Endothelial cell of umbilical vein (primary cell): ENCODE data around the gene JMJD7. TPM values are rescaled to one million over a fixed set of nuclear protein-coding genes. Genes with fewer than 3 reads are reported as not detected.
A peak's percentile ranks its signal among the peaks of the same experiment; 100 is the strongest.

ENCODE experiments used
- BruUV-seq: library from RNA; stranded (reverse); fragments of 400-500 nt; replicated peaks from 2 replicates; lab custom pipeline; 2021; lab: Mats Ljungman, UMichigan
- CTCF ChIA-PET: fragments of 300-600, 350-600 bp; sonication (Branson Sonifier 250); formaldehyde crosslinking; loops from one replicate; lab custom pipeline; 2021; ENCODE audit warnings: antibody characterized with exemption, inconsistent platforms; lab: Charles Lee
- POLR2A ChIA-PET: fragments of 300-600, 350-600 bp; sonication (Branson Sonifier 250); formaldehyde crosslinking; loops from one replicate; lab custom pipeline; 2021; ENCODE audit warnings: antibody characterized with exemption, inconsistent platforms; lab: Charles Lee
- DNase-seq: peaks from one replicate; pipeline ENCODE4 v3.0.0-alpha.2; 2011; ENCODE audit warnings: low read depth, low spot score
- FAIRE-seq: peaks from 2 replicates; lab custom pipeline; 2011; peaks lifted over from hg19 to GRCh38; lab: Jason Lieb, UNC
- H2AFZ ChIP-seq: 2 replicates; pipeline ENCODE4 v1.6.0; 2012; ENCODE audit warnings: low read depth, low read length, control low read depth, inconsistent platforms
- H3K27ac ChIP-seq: 2 replicates; pipeline ENCODE4 v1.5.1; 2011; ENCODE audit warnings: low read depth, mild to moderate bottlenecking, control low read depth, low read length, moderate library complexity; ENCODE audit not compliant: insufficient read depth
- H3K27me3 ChIP-seq, 2 experiments: 2 replicates each; pipeline versions ENCODE4 v1.6.0 to v1.6.1; 2011; ENCODE audit warnings: low read length in 2 of 2, mixed read lengths in 1 of 2; ENCODE audit not compliant: control insufficient read depth in 2 of 2, insufficient read depth in 2 of 2
- H3K36me3 ChIP-seq, 2 experiments: 2 replicates in 1 of 2; 3 replicates in 1 of 2; pipeline ENCODE4 v1.5.1; 2011; ENCODE audit warnings: low read length in 2 of 2, mild to moderate bottlenecking in 1 of 2, moderate library complexity in 1 of 2; ENCODE audit not compliant: control insufficient read depth in 2 of 2, insufficient read depth in 2 of 2; ENCODE audit errors: extremely low read depth in 1 of 2
- H3K4me1 ChIP-seq: 3 replicates; pipeline ENCODE4 v1.5.1; 2011; ENCODE audit warnings: mild to moderate bottlenecking, low read length; ENCODE audit not compliant: control insufficient read depth, insufficient read depth; ENCODE audit errors: extremely low read depth
- H3K4me2 ChIP-seq: 2 replicates; pipeline ENCODE4 v1.6.1; 2011; ENCODE audit warnings: low read length, control low read depth, mixed read lengths; ENCODE audit not compliant: insufficient read depth
- H3K4me3 ChIP-seq, 3 experiments: fragments of 200-600 bp in 1 of 3; sonication (generic), shearing (Covaris generic) in 1 of 3; replicated peaks in 1 of 3; 2 replicates each; pipeline ENCODE4 v1.5.1; 2011 to 2016; ENCODE audit warnings: control low read depth in 3 of 3, low read length in 3 of 3, mild to moderate bottlenecking in 2 of 3, inconsistent platforms in 1 of 3, low read depth in 1 of 3, moderate library complexity in 1 of 3; ENCODE audit not compliant: insufficient read depth in 1 of 3
- H3K79me2 ChIP-seq: 2 replicates; pipeline ENCODE4 v1.6.0; 2012; ENCODE audit warnings: low read length, inconsistent platforms; ENCODE audit not compliant: control insufficient read depth, insufficient read depth
- H3K9ac ChIP-seq: replicated peaks from 2 replicates; pipeline ENCODE3; 2011; ENCODE audit warnings: low read length, control low read depth; ENCODE audit not compliant: insufficient read depth; ENCODE audit errors: extremely low read depth
- H3K9me1 ChIP-seq: replicated peaks from 3 replicates; pipeline ENCODE4 v1.6.0; 2011; ENCODE audit warnings: mild to moderate bottlenecking, low read length; ENCODE audit not compliant: control insufficient read depth, insufficient read depth; ENCODE audit errors: extremely low read depth
- H3K9me3 ChIP-seq: replicated peaks from 2 replicates; pipeline ENCODE4 v1.5.1; 2012; ENCODE audit warnings: low read length, inconsistent platforms; ENCODE audit not compliant: control insufficient read depth, insufficient read depth
- H4K20me1 ChIP-seq: replicated peaks from 2 replicates; pipeline ENCODE3; 2011; ENCODE audit warnings: mild to moderate bottlenecking, low read length; ENCODE audit not compliant: control insufficient read depth, insufficient read depth; ENCODE audit errors: extremely low read depth
- EZH2 ChIP-seq: IDR thresholded peaks from 2 replicates; pipeline ENCODE4 v1.6.1; 2012; ENCODE audit warnings: borderline replicate concordance, low read depth, mild to moderate bottlenecking, moderate library complexity, low read length, inconsistent platforms; ENCODE audit not compliant: severe bottlenecking
- FOS ChIP-seq: IDR thresholded peaks from 2 replicates; pipeline ENCODE4 v1.6.1; 2011; ENCODE audit warnings: mild to moderate bottlenecking, low read length, moderate library complexity, borderline replicate concordance; ENCODE audit not compliant: insufficient read depth
- GATA2 ChIP-seq: IDR thresholded peaks from 2 replicates; pipeline ENCODE4 v1.7.0; 2011; ENCODE audit warnings: low read depth, mild to moderate bottlenecking, moderate library complexity, mixed read lengths, low read length; ENCODE audit not compliant: insufficient read length, insufficient read depth
- JUN ChIP-seq: IDR thresholded peaks from 2 replicates; pipeline ENCODE4 v1.6.1; 2011; ENCODE audit warnings: borderline replicate concordance, low read depth; ENCODE audit not compliant: insufficient read length, insufficient read depth
- MYC ChIP-seq: IDR thresholded peaks from one replicate; pipeline ENCODE4 v1.6.1; 2011; ENCODE audit warnings: mild to moderate bottlenecking, low read depth, low read length
- POLR2AphosphoS5 ChIP-seq: IDR thresholded peaks from 2 replicates; pipeline ENCODE4 v1.6.1; 2012; ENCODE audit warnings: low read depth, mild to moderate bottlenecking, control low read depth, low read length, moderate library complexity; ENCODE audit not compliant: insufficient read depth
- dilution Hi-C: fragments of 300-500 bp; cut with MboI; formaldehyde crosslinking; loops from one replicate; pipeline ENCODE4 v1.15.0; 2019; ENCODE audit warnings: low sequenced_read_pairs; ENCODE audit not compliant: extremely low pct_ligation_motif_present
- intact Hi-C: fragments of 100-400 bp; cut with micrococcal nuclease; formaldehyde crosslinking; loops from one replicate; pipeline ENCODE4 v1.10.0; 2022
- polyA plus RNA-seq, 4 experiments: library from polyadenylated mRNA; depleted of rRNA in 3 of 4; stranded (reverse) in 3 of 4; unstranded in 1 of 4; fragments of >200 nt; gene quantifications; 2 replicates each; pipeline versions ENCODE4 v1.2.1 to v1.2.3, GENCODE V29; 2011 to 2012; ENCODE audit warnings: missing spikeins in 1 of 4
- total RNA-seq: library from RNA; stranded (reverse); gene quantifications from 2 replicates; pipeline ENCODE4 v1.2.3, GENCODE V29; 2021
- TF ChIP-seq, protein P1 (sequence below): IDR thresholded peaks from 2 replicates; pipeline ENCODE4 v1.6.1; 2011; ENCODE audit not compliant: insufficient read depth, insufficient read length
- TF ChIP-seq, protein P2 (sequence below), 2 donors: IDR thresholded peaks; 1 replicate in 1 of 2; 2 replicates in 1 of 2; pipeline ENCODE4 v1.5.1; 2011; ENCODE audit warnings: low read length in 2 of 2, mild to moderate bottlenecking in 2 of 2, moderate library complexity in 2 of 2, control low read depth in 1 of 2, inconsistent platforms in 1 of 2, low read depth in 1 of 2; ENCODE audit not compliant: insufficient read depth in 1 of 2; ENCODE audit errors: extremely low read depth in 1 of 2

JMJD7 gene
- total and polyA plus RNA-seq, 2 donors (not counting 3 experiments of a cell fraction or from before 2014, with no cell fraction given) = 7.3 to 11.4 TPM

- BruUV-seq = no TSS peak
- H3K4me2 ChIP-seq = no peak overlapping the region
- peaks cover 44% of the 10 kb centered on the region for H3K4me1 ChIP-seq
- no peak overlapping the region for H3K4me3 ChIP-seq
- no peak overlapping the region for H2AFZ ChIP-seq
- H3K9me1 ChIP-seq = no peaks in the 10 kb centered on the region
- dilution Hi-C loops = no loop called here
- no peak for DNase-seq
- peaks cover 71% of the 10 kb centered on the region for H3K79me2 ChIP-seq
- H3K36me3 ChIP-seq = no peaks in the 10 kb centered on the region
- intact Hi-C loops = no loop called here
- CTCF ChIA-PET = interaction anchor here (0.7 to 10.8 kb wide), 5 partner anchors 13 to 186 kb away, joined by 3 to 219 read pairs (median 5); partner anchors contain the start of gene MAPKBP1
- FAIRE-seq = no peak
- no peaks in the 10 kb centered on the region for H3K27me3 ChIP-seq
- TF ChIP-seq FOS = no peak
- POLR2A ChIA-PET = interaction anchor here (1.0 kb wide), 1 partner anchor 11 kb away, joined by 4 read pairs; no protein-coding TSS in a partner anchor
- no peaks in the 10 kb centered on the region for H4K20me1 ChIP-seq
- H3K27ac ChIP-seq = peak overlapping the region; percentile 93
- no peaks in the 10 kb centered on the region for H3K9me3 ChIP-seq
- H3K9ac ChIP-seq = peak overlapping the region; percentile 10
Observed at GRCh38 chr15:41789236-41789635, 38.7 kb upstream of the JMJD7 start.

- dilution Hi-C loops = no loop called here
Observed at GRCh38 chr15:41789662-41790061, 38.2 kb upstream of the JMJD7 start.

More at GRCh38 chr15:41789662-41790061, 38.2 kb upstream of the JMJD7 start:
- H4K20me1 ChIP-seq = no peaks in the 10 kb centered on the region
- no peaks in the 10 kb centered on the region for H3K9me3 ChIP-seq
- peak overlapping the region; percentile 74 for H3K4me2 ChIP-seq
- ChIA-PET CTCF (interaction anchor here (0.7 to 10.8 kb wide), 3 partner anchors 13 to 186 kb away, joined by 3 to 219 read pairs (median 5); partner anchors contain the start of gene MAPKBP1), POLR2A (interaction anchor here (1.0 kb wide), 1 partner anchor 11 kb away, joined by 4 read pairs; no protein-coding TSS in a partner anchor)
- H3K4me1 ChIP-seq = peaks cover 44% of the 10 kb centered on the region
- H3K27ac ChIP-seq = peak overlapping the region; percentile 93
- intact Hi-C loops = no loop called here
- no peak for DNase-seq
- no peak for FAIRE-seq
- no peaks in the 10 kb centered on the region for H3K27me3 ChIP-seq
- no TSS peak for BruUV-seq
- TF ChIP-seq, protein P1, sequence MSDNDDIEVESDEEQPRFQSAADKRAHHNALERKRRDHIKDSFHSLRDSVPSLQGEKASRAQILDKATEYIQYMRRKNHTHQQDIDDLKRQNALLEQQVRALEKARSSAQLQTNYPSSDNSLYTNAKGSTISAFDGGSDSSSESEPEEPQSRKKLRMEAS = no peak
- TF ChIP-seq FOS = no peak
- no peak for TF ChIP-seq POLR2AphosphoS5
- no peak for TF ChIP-seq MYC
- TF ChIP-seq, protein P2, sequence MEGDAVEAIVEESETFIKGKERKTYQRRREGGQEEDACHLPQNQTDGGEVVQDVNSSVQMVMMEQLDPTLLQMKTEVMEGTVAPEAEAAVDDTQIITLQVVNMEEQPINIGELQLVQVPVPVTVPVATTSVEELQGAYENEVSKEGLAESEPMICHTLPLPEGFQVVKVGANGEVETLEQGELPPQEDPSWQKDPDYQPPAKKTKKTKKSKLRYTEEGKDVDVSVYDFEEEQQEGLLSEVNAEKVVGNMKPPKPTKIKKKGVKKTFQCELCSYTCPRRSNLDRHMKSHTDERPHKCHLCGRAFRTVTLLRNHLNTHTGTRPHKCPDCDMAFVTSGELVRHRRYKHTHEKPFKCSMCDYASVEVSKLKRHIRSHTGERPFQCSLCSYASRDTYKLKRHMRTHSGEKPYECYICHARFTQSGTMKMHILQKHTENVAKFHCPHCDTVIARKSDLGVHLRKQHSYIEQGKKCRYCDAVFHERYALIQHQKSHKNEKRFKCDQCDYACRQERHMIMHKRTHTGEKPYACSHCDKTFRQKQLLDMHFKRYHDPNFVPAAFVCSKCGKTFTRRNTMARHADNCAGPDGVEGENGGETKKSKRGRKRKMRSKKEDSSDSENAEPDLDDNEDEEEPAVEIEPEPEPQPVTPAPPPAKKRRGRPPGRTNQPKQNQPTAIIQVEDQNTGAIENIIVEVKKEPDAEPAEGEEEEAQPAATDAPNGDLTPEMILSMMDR (IDR thresholded peaks at IDR 0.05; ENCODE audit: extremely low read depth in 1 of 2, insufficient read depth in 1 of 2, low read depth in 1 of 2, low read length in 2 of 2) = no peak
- TF ChIP-seq JUN = no peak
- no peak for TF ChIP-seq GATA2
- no peak for TF ChIP-seq EZH2
- no peak overlapping the region for H2AFZ ChIP-seq
- no peaks in the 10 kb centered on the region for H3K36me3 ChIP-seq
- peaks cover 74% of the 10 kb centered on the region for H3K79me2 ChIP-seq
- H3K9me1 ChIP-seq = no peaks in the 10 kb centered on the region
- H3K9ac ChIP-seq = peak overlapping the region; percentile 10
- H3K4me3 ChIP-seq = no peak overlapping the region
